Measurements from ENCODE around the gene G0S2. TPM values are rescaled to one million over a fixed set of nuclear protein-coding genes. Genes with fewer than 3 reads are reported as not detected.

The G0S2 gene
- total RNA-seq, 4 donors from 2014 or later = 423 to 6,912 (median 1,538) TPM

DNA sequence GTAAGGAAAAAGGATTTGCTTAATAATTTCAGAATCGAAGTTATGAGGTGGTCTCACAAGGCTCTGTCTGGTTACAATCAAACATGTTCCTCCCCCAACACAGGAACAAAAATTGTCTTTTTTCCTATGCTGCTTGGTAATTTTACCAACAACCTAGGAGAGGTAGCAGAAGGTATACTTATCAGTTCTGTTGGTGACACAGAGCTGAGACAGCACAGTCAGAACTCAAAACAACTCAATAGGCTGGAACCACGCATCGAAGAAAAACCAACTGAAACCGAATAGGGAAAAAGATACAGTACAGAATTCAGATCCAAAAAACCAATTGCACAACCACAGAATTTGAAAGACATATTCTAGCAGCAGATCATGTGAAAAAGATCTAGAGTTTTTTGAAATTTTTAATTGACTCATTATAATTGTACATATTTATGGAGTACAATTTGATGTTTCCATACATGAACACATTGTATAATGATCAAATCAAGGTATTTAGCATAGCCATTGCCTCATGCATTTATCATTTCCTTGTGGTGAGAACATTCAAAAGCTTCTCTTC is 3.8 kb downstream of the G0S2 start:
- no peak for ATAC-seq (ENCODE audit: low FRiP score)
- TF ChIP-seq CTCF (IDR thresholded peaks at IDR 0.05) = no peak
- DNase-seq (ENCODE audit: low spot score) = no peak

- DNase-seq (ENCODE audit: low spot score) = no peak
- no peak for ATAC-seq (ENCODE audit: low FRiP score)
- no peak for TF ChIP-seq CTCF (IDR thresholded peaks at IDR 0.05)
Observed at GRCh38 chr1:209685821-209686220, 10.6 kb downstream of the G0S2 start.

DNA sequence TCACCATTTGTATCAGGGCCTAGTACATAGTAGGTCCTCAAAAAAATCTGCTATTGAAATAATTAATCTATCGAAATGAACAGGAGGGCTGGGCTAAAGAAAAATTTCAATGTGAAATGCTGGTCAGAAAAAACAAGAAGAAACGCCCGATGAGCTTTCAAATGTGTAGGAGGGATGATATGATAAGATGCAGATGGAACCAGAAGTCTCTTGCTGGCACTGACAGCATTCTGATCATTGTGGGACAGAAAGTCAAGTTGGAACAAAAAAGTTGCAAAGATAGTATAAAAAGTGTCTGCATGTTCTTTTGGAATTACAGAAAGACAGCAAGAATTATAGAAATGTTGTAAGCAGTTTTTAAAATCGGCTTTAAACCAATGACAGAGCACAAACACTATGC is 11.1 kb downstream of the G0S2 start:
- no peak for TF ChIP-seq CTCF (IDR thresholded peaks at IDR 0.05)
- DNase-seq (ENCODE audit: low spot score) (no peak), ATAC-seq (ENCODE audit: low FRiP score) (no peak)

DNA sequence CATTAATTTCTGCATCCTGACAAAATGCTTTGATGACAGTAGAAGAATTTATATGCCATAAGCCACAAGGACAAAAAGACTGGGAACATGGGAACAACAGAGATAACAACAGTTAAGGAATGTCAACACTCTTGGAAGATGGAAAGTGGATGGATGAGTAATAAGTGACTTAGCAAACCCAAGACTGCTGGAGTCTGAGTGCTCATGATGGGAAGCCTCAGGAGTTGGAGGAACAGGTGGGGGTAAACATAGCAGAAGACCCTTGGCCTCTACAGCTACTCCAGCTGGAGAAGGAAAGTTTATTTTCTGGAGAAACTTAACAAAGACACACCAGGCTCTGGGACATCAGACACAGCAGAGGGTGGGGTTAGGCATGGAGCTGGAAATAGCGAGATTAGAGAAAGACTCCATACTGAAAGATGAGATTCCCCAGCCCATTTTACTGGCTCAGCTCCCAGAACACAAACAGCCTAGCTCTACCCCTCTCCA is 13.6 kb downstream of the G0S2 start:
- TF ChIP-seq CTCF (IDR thresholded peaks at IDR 0.05) = no peak
- ATAC-seq (ENCODE audit: low FRiP score) (no peak), DNase-seq (ENCODE audit: low spot score) (no peak)

DNA sequence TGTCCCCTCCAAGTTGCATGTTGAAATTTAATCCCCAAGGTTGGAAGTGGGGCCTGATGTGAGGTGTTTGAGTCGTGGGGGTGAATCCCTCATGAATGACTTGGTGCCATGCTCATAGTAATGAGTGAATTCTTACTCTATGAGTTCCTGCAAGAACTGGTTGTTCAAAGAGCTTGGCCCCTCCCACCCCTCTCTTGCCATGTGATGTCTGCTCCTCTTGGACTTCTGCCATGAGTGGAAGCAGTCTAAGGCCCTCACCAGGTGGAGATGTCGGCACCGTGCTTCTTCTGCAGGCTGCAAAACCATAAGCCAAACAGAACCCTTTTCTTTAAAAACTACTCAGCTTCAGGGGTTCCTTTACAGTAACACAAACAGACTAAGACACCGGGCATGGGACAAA is 14.3 kb downstream of the G0S2 start:
- no peak for DNase-seq (ENCODE audit: low spot score)
- no peak for ATAC-seq (ENCODE audit: low FRiP score)
- TF ChIP-seq CTCF (IDR thresholded peaks at IDR 0.05) = no peak

DNA sequence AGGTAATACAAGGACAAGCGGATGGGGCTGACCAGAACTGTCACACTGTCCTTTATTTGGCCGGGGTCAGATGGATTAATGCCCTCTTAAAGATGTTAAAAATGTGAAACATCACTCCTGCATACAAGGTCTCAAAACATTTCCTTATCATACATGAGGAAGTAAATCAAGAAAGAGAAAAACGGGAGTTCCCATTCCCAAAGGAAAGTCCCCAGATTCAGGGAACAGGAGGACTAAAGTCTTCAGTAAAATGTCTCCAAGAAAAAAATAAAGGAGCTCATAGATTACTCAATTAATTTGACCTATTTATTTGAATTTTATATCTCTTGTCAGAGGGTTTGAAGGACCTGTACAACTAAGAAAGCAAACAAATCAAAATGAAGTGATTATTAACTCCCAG is 16.0 kb downstream of the G0S2 start:
- no peak for DNase-seq (ENCODE audit: low spot score)
- ATAC-seq (ENCODE audit: low FRiP score) = no peak
- no peak for TF ChIP-seq CTCF (IDR thresholded peaks at IDR 0.05)

DNA sequence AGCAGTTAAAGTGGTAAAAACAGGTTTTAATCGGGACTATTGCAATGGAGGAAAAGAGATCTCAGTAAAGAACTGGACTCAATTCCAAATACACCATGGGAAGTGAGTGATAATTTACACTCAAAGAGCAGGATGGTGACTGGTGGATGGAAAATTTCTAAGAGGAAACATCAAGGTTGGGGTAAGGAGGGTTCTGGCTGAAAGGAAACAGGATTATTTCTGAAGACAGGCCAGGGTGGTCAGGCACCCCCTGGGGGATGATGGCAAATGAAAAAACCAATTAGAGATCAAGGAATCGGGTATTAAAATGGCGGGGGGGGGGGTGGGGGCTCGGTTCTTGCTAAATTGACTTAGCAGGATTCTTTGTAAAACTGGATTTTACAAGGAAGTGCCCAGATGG is 17.1 kb downstream of the G0S2 start:
- DNase-seq (ENCODE audit: low spot score) = no peak
- no peak for TF ChIP-seq CTCF (IDR thresholded peaks at IDR 0.05)
- ATAC-seq (ENCODE audit: low FRiP score) = no peak

Measured in omental fat pad (tissue), 4 donors.